Stimulated activated CD4-positive, alpha-beta T cell treated with anti-CD3 and anti-CD28 coated beads, TNF-alpha, amount 100 ng/mL, for 24 hours (primary cell): ENCODE data around the gene PKIB.

Experiments
- DNase-seq, 3 experiments: peaks; one replicate each; pipeline ENCODE4 v3.0.0-alpha.2; 2020; ENCODE audit warnings: low read depth in 3 of 3

Gene PKIB

GRCh38 chr6:122669418-122669817 is 59.2 kb downstream of the PKIB start:
- no peak for DNase-seq

GRCh38 chr6:122669868-122670267 is 59.7 kb downstream of the PKIB start:
- no peak for DNase-seq

GRCh38 chr6:122671251-122671650 is 61.0 kb downstream of the PKIB start:
- DNase-seq: no peak

GRCh38 chr6:122673343-122673961 is 63.2 kb downstream of the PKIB start:
- DNase-seq: no peak

- DNase-seq: no peak
Measured at GRCh38 chr6:122676146-122676545, 65.9 kb downstream of the PKIB start.

GRCh38 chr6:122676688-122677087 is 66.5 kb downstream of the PKIB start:
- DNase-seq: no peak

- DNase-seq: no peak
Measured at GRCh38 chr6:122677406-122677805, 67.2 kb downstream of the PKIB start.

GRCh38 chr6:122678841-122679240 is 68.6 kb downstream of the PKIB start:
- DNase-seq: no peak

GRCh38 chr6:122681705-122682104 is 71.5 kb downstream of the PKIB start:
- DNase-seq: no peak

- no peak for DNase-seq
Measured at GRCh38 chr6:122683989-122684651, 73.9 kb downstream of the PKIB start.

GRCh38 chr6:122692175-122692598 is 82.0 kb downstream of the PKIB start:
- DNase-seq: no peak

- no peak for DNase-seq
Measured at GRCh38 chr6:122692807-122693580, 82.8 kb downstream of the PKIB start.

- DNase-seq: no peak
Measured at GRCh38 chr6:122694075-122694474, 83.9 kb downstream of the PKIB start.

GRCh38 chr6:122694602-122695001 is 84.4 kb downstream of the PKIB start:
- DNase-seq: no peak

- DNase-seq: no peak
Measured at GRCh38 chr6:122695188-122695587, 85.0 kb downstream of the PKIB start.

GRCh38 chr6:122696079-122696478 is 85.9 kb downstream of the PKIB start:
- DNase-seq: no peak

GRCh38 chr6:122696853-122697252 is 86.6 kb downstream of the PKIB start:
- no peak for DNase-seq

GRCh38 chr6:122697458-122697857 is 87.3 kb downstream of the PKIB start:
- no peak for DNase-seq

- no peak for DNase-seq
Measured at GRCh38 chr6:122701666-122702065, 91.5 kb downstream of the PKIB start.

- DNase-seq: no peak
Measured at GRCh38 chr6:122702841-122703240, 92.6 kb downstream of the PKIB start.

GRCh38 chr6:122704066-122704465 is 93.9 kb downstream of the PKIB start:
- no peak for DNase-seq

- no peak for DNase-seq
Measured at GRCh38 chr6:122709922-122710512, 99.8 kb downstream of the PKIB start.
